Uterus (tissue), 2 donors: ENCODE results near the gene RELL1.

ENCODE experiments used
- POLR2A ChIP-seq, 2 donors: fragments of 450-650 bp; IDR thresholded peaks; one replicate each; pipeline ENCODE4 v1.6.1; 2016; ENCODE audit warnings: antibody characterized with exemption in 2 of 2, mild to moderate bottlenecking in 1 of 2, moderate library complexity in 1 of 2
- TF ChIP-seq, protein P1 (sequence below), 4 experiments: fragments of 200-600 bp in 2 of 4; fragments of 450-650 bp in 2 of 4; sonication (generic) in 2 of 4; IDR thresholded peaks; one replicate each; pipeline ENCODE4 v1.5.1; 2016 to 2019; ENCODE audit warnings: antibody characterized with exemption in 4 of 4, mild to moderate bottlenecking in 2 of 4, moderate library complexity in 1 of 4

- TF ChIP-seq, protein P1, sequence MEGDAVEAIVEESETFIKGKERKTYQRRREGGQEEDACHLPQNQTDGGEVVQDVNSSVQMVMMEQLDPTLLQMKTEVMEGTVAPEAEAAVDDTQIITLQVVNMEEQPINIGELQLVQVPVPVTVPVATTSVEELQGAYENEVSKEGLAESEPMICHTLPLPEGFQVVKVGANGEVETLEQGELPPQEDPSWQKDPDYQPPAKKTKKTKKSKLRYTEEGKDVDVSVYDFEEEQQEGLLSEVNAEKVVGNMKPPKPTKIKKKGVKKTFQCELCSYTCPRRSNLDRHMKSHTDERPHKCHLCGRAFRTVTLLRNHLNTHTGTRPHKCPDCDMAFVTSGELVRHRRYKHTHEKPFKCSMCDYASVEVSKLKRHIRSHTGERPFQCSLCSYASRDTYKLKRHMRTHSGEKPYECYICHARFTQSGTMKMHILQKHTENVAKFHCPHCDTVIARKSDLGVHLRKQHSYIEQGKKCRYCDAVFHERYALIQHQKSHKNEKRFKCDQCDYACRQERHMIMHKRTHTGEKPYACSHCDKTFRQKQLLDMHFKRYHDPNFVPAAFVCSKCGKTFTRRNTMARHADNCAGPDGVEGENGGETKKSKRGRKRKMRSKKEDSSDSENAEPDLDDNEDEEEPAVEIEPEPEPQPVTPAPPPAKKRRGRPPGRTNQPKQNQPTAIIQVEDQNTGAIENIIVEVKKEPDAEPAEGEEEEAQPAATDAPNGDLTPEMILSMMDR (IDR thresholded peaks at IDR 0.05), result no peak
- TF ChIP-seq POLR2A (IDR thresholded peaks at IDR 0.05), result no peak
Observed at GRCh38 chr4:37625499-37625898, 60.7 kb downstream of the RELL1 start.
